Activated CD8-positive, alpha-beta memory T cell treated with anti-CD3 and anti-CD28 coated beads for 36 hours (primary cell): ENCODE data around the gene SH3BP1. TPM values are rescaled to one million over a fixed set of nuclear protein-coding genes. Genes with fewer than 3 reads are reported as not detected.

Source experiments
- CTCF ChIA-PET: fragments of 350-600 bp; sonication (Branson Sonifier 250); formaldehyde crosslinking; loops from one replicate; lab custom pipeline; 2021; ENCODE audit warnings: antibody characterized with exemption; lab: Charles Lee
- POLR2A ChIA-PET: fragments of 350-600 bp; sonication (Branson Sonifier 250); formaldehyde crosslinking; loops from one replicate; lab custom pipeline; 2021; ENCODE audit warnings: antibody characterized with exemption; lab: Charles Lee
- total RNA-seq, 2 experiments: library from RNA; stranded (reverse); gene quantifications; one replicate each; pipeline ENCODE4 v1.2.3, GENCODE V29; 2021

The SH3BP1 gene
- total RNA-seq, 2 experiments from 2014 or later, result 102 to 105 TPM

GRCh38 chr22:37609240-37610152 is 30.0 kb upstream of the SH3BP1 start:
- POLR2A ChIA-PET, result interaction anchor here (0.6 to 3.5 kb wide), 6 partner anchors 24 to 378 kb away, joined by 3 to 26 read pairs (median 6); partner anchors contain the start of genes LGALS1 and NOL12
- CTCF ChIA-PET, result interaction anchor here (1.1 to 4.9 kb wide), 9 partner anchors 8 to 66 kb away, joined by 3 to 61 read pairs (median 6); partner anchors contain the start of genes LGALS1 and SH3BP1

GRCh38 chr22:37610153-37610475 is 29.4 kb upstream of the SH3BP1 start:
- CTCF ChIA-PET, result interaction anchor here (0.7 to 4.9 kb wide), 7 partner anchors 14 to 847 kb away, joined by 3 to 61 read pairs (median 4); partner anchors contain the start of genes LGALS1 and SH3BP1

GRCh38 chr22:37610480-37611129 is 28.9 kb upstream of the SH3BP1 start:
- ChIA-PET CTCF (interaction anchor here (0.7 to 4.9 kb wide), 5 partner anchors 13 to 848 kb away, joined by 3 to 61 read pairs (median 4); partner anchors contain the start of gene SH3BP1), POLR2A (interaction anchor here (0.7 to 3.5 kb wide), 2 partner anchors 23 to 101 kb away, joined by 3 to 26 read pairs; no protein-coding TSS in a partner anchor)

More at GRCh38 chr22:37610153-37610475, 29.4 kb upstream of the SH3BP1 start:
- POLR2A ChIA-PET, result interaction anchor here (0.6 to 3.5 kb wide), 4 partner anchors 23 to 378 kb away, joined by 3 to 26 read pairs (median 10); partner anchors contain the start of gene LGALS1

GRCh38 chr22:37611207-37611606 is 28.3 kb upstream of the SH3BP1 start:
- ChIA-PET POLR2A (no interaction called here), CTCF (interaction anchor here (1.6 kb wide), 1 partner anchor 13 kb away, joined by 3 read pairs; no protein-coding TSS in a partner anchor)

DNA sequence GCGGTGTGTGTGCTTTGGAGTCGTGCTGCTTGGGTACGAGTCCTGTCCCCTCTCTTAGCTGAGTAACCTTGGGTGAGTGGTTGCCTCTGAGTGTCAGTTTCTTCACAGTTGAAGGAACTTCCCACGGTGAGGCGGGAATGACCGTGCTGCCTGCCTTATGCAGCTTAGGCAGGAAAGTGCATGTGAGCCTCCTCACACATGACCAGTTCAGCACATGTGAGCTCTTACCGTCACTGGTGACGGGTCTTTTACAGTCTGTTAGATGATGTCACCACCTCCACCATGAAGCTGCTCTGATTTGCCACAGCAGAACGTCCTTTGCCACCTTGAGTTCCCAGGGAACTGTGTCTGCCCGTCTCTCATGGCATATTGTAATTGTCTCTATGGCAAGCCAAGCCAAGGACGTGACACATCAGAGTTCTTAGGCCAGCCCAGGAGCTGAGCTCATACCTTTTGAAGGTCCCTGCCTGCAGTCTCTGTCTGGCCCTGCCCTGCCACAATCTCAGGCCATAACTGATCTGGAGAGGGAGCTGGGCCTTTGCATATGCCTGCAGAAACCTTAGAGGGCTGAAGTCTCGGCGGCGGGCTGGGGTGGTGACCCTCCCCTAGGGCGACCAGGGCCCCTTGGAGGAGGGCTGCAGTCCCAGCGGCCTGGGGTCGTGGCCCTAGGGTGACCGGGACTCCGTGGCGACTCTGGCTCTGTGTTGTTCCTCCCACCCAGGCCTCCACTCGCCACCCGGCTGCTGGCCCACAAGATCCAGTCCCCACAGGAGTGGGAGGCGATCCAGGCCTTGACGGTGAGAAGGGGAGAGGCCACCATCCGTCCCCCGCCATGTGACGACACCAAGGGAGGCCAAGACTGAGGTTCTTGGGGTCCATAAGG is 23.0 kb upstream of the SH3BP1 start:
- ChIA-PET CTCF (interaction anchor here (0.7 to 1.5 kb wide), 4 partner anchors 18 to 59 kb away, joined by 3 to 4 read pairs (median 3); partner anchors contain the start of genes LGALS1 and SH3BP1), POLR2A (no interaction called here)

- ChIA-PET POLR2A (interaction anchor here (0.6 kb wide), 1 partner anchor 128 kb away, joined by 8 read pairs; no protein-coding TSS in a partner anchor), CTCF (interaction anchor here (0.7 to 1.9 kb wide), 3 partner anchors 9 to 58 kb away, joined by 3 to 9 read pairs (median 6); partner anchors contain the start of genes GGA1 and LGALS1)
These were observed 22.0 kb upstream of the SH3BP1 start for GRCh38 chr22:37617431-37617830.

DNA sequence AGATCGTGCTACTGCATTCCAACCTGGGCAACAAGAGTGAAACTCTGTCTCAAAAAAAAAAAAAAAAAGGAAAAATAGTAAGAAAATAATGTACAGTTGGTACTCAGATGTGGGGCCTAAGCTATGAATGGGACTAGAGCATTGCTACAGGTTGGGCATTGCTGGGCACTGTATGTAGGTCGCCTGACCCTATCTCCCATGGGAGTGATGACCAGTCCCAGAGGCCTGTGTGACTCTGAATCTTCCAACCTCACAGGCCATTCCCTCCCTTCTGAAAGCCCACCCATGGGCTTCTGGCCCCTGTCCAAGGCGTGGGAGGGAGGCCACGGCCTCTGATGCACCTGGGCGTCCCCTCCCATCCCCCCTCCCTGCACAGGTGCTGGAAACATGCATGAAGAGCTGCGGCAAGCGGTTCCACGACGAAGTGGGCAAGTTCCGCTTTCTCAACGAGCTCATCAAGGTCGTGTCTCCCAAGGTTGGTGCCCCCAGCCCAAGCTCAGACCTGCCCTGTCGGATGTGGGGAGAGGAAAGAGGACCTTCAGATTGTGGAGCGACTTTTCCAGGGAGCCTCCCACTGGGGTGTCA is 21.3 kb upstream of the SH3BP1 start:
- POLR2A ChIA-PET, result no interaction called here
- CTCF ChIA-PET, result interaction anchor here (0.9 to 1.9 kb wide), 3 partner anchors 9 to 25 kb away, joined by 4 to 9 read pairs (median 6); partner anchors contain the start of gene GGA1

DNA sequence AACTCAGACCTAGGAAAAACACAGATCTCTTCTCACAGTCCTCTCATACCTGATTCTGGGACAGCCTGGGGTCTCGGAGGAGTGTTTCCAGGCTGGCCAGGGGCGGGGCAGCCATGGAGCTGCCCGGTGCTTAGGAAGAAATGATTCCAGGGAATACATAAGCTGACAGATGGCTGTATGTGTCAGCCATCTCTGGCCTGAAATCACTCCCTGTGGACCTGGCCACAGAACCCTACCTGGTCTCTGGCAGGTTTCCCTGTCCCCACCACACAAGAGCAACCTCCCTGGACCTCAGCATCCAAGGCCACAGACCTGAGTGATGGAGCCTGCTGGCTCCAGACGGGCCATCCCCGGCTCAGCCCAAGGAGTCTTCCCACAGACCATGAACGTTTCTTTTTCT is 20.8 kb upstream of the SH3BP1 start:
- ChIA-PET POLR2A (no interaction called here), CTCF (interaction anchor here (0.9 to 9.1 kb wide), 3 partner anchors 9 to 64 kb away, joined by 4 to 71 read pairs (median 9); partner anchors contain the start of gene NOL12)

DNA sequence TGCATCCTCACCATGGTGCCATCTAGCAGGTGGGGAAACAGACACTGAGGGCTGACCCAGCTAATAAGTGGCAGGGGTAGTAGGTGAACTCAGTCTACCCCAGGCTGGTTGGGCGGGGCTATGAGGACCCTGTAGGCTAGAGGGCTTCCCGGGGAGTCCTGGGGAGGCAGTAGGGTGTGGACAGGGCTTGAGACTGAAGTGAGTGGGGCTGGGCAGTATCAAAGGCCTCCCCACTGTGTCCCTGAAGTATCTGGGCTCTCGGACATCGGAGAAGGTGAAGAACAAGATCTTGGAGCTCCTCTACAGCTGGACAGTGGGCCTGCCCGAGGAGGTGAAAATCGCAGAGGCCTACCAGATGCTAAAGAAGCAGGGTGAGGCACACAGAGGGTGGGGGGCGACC is 19.5 kb upstream of the SH3BP1 start:
- ChIA-PET POLR2A (interaction anchor here (0.5 kb wide), 1 partner anchor 243 kb away, joined by 3 read pairs; no protein-coding TSS in a partner anchor), CTCF (interaction anchor here (1.5 to 9.1 kb wide), 3 partner anchors 13 to 63 kb away, joined by 5 to 71 read pairs (median 11); partner anchors contain the start of gene NOL12)

DNA sequence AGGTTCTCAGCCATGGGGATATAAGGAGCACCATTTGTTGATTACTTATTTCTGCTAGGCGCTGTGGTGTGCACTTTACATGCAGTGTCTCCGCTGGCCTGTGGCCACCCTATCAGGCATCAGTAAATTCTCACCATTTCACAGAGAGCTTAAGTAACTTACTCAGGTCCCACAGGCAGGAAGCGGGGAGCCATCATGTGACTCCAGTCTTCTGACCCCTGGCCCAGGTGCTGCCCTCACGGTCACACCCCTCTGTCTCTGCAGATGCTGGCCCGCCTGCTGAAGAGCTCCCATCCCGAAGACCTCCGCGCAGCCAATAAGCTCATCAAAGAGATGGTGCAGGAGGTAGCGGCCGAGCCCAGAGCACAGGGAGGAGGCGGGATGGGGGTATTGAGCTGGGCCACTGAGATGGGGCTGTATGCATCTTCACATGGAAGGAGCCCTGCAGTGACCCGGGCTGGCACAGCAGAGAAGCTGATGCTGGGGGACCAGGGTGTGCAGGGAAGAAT is 18.1 kb upstream of the SH3BP1 start:
- ChIA-PET POLR2A (no interaction called here), CTCF (interaction anchor here (9.1 to 14.6 kb wide), 2 partner anchors 19 to 61 kb away, joined by 71 to 208 read pairs; partner anchors contain the start of genes NOL12 and SH3BP1)

DNA sequence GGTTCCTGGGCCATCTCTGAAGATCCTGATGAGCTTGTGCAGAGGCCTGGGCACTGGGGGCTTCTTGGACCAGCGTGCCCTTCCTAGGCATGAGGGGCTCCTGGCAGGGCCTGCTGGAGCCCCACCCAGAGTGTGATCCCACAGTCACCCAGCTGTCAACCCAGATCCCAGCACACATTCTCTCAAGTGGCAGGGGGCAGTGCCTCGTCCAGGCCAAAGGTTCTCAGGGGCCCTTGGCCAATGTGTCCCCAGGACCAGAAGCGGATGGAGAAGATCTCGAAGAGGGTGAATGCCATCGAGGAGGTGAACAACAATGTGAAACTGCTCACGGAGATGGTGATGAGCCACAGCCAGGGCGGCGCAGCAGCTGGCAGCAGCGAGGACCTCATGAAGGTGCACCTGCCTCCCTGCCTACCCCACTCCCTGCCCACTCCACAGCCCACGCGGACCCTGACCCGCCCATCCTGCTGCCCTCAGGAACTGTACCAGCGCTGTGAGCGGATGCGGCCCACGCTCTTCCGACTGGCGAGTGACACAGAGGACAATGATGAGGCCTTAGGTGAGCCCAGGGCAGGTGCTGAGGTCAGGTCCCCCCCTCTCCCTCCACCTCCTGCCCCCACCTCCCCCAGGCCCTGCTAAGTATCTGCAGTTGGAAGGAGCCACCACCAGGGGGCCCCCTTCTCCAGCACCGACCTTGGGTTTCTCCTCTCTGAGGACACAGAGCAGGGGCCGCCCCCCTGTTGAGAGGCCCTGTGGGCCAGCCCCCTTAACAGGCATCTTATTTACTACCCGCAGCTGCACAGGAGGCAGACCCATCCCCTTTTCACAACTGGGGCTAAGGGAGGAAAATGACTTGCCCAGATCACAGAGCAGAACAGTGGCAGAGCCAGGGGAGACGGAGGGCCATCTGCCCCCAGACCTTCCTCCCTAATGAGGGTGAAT is 16.1 kb upstream of the SH3BP1 start:
- CTCF ChIA-PET, result interaction anchor here (0.7 to 14.6 kb wide), 6 partner anchors 10 to 100 kb away, joined by 3 to 208 read pairs (median 8); partner anchors contain the start of genes NOL12 and SH3BP1
- POLR2A ChIA-PET, result no interaction called here

DNA sequence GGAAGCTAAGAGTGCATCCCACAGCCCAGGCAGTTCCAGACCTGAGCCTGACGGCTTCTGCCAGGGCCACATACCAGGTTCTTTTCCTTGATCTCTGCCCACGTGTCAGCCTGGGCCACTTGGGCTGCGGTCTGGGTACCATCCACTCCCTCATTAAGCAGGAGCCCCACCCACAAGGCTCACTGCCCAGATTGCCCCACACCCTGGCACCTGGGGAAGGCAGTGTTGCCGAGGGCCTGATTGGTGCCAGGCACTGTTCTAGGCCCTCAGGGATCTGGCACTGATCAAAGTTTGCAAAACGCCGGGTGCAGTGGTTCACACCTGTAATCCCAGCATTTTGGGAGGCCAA is 15.5 kb upstream of the SH3BP1 start:
- CTCF ChIA-PET, result interaction anchor here (0.7 to 14.6 kb wide), 6 partner anchors 11 to 99 kb away, joined by 3 to 208 read pairs (median 8); partner anchors contain the start of genes NOL12 and SH3BP1
- POLR2A ChIA-PET, result no interaction called here

- CTCF ChIA-PET, result interaction anchor here (0.6 to 14.6 kb wide), 5 partner anchors 12 to 58 kb away, joined by 4 to 208 read pairs (median 11); partner anchors contain the start of genes NOL12 and SH3BP1
- POLR2A ChIA-PET, result interaction anchor here (1.5 kb wide), 1 partner anchor 18 kb away, joined by 4 read pairs; no protein-coding TSS in a partner anchor
These were observed 14.6 kb upstream of the SH3BP1 start for GRCh38 chr22:37624876-37625275.

GRCh38 chr22:37625737-37626136 is 13.7 kb upstream of the SH3BP1 start:
- ChIA-PET CTCF (interaction anchor here (1.8 to 14.6 kb wide), 3 partner anchors 14 to 57 kb away, joined by 4 to 208 read pairs (median 71); partner anchors contain the start of genes NOL12 and SH3BP1), POLR2A (interaction anchor here (1.5 kb wide), 1 partner anchor 17 kb away, joined by 4 read pairs; no protein-coding TSS in a partner anchor)

- POLR2A ChIA-PET, result interaction anchor here (1.5 kb wide), 1 partner anchor 17 kb away, joined by 4 read pairs; no protein-coding TSS in a partner anchor
- CTCF ChIA-PET, result interaction anchor here (1.8 to 14.6 kb wide), 3 partner anchors 14 to 57 kb away, joined by 4 to 208 read pairs (median 71); partner anchors contain the start of genes NOL12 and SH3BP1
These were observed 13.3 kb upstream of the SH3BP1 start for GRCh38 chr22:37626144-37626543.
